GM12873 (cell line): ENCODE results near the gene CD33.

Experiments used
- TF ChIP-seq, protein P1 (sequence below): IDR thresholded peaks from 2 replicates; pipeline ENCODE4 v1.5.1; 2012; ENCODE audit warnings: low read depth, mild to moderate bottlenecking, moderate library complexity, low read length, control low read depth; ENCODE audit not compliant: insufficient read depth; ENCODE audit errors: missing control alignments

The CD33 gene

DNA sequence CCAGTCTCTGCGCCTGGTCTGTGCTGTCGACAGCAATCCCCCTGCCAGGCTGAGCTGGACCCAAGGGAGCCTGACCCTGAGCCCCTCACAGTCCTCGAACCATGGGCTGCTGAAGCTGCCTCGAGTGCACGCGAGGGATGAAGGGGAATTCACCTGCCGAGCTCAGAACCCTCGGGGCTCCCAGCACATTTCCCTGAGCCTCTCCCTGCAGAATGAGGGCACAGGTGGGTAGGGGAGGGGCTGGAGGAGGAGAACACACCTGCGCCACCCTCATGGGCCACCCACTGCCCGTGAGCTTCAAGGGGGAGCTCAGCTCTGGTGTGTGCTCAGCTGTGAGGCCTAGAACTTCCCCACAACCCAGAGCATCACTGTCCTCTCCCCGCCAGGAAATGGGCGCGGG lies 38.6 kb upstream of the CD33 start:
- TF ChIP-seq, protein P1, sequence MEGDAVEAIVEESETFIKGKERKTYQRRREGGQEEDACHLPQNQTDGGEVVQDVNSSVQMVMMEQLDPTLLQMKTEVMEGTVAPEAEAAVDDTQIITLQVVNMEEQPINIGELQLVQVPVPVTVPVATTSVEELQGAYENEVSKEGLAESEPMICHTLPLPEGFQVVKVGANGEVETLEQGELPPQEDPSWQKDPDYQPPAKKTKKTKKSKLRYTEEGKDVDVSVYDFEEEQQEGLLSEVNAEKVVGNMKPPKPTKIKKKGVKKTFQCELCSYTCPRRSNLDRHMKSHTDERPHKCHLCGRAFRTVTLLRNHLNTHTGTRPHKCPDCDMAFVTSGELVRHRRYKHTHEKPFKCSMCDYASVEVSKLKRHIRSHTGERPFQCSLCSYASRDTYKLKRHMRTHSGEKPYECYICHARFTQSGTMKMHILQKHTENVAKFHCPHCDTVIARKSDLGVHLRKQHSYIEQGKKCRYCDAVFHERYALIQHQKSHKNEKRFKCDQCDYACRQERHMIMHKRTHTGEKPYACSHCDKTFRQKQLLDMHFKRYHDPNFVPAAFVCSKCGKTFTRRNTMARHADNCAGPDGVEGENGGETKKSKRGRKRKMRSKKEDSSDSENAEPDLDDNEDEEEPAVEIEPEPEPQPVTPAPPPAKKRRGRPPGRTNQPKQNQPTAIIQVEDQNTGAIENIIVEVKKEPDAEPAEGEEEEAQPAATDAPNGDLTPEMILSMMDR: no peak

DNA sequence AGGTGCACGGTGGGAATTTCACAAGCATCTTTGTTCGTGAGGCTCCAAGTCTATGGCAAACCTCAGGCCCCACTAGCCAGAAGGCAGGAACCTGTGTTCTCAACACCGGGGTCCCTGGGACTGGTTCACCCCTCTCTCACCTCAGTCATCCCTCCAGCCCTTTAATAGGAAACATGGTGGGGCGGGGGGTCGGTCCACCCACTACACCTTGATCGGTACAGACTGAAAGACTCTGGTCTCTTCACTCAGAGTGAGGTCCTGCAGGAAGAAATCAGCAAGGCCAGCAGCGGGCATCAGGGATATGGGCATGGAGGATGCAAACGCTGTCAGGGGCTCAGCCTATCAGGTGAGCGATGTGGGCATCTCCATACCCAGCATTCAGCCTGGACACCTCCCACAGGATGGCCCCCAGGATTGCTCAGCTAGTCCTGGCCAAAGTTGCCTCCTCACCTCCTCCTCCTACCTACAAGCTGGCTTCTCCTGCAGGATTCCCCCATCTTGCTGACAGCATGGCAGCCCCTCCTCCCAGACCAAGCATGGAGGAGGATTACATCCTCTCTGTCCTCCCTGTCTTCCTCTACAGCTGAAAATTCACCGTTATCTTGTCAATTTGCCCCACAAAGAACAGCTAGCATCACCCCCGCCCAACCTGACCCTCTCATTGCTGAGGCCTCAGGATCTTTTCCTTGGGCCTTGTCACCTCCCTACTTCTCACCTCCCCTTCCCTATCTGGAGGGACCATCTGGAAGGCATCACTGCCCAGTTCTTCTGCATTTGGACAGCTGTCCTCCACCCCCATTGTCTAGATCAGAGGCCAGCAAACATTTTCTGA lies 37.3 kb upstream of the CD33 start:
- TF ChIP-seq, protein P1: no peak

DNA sequence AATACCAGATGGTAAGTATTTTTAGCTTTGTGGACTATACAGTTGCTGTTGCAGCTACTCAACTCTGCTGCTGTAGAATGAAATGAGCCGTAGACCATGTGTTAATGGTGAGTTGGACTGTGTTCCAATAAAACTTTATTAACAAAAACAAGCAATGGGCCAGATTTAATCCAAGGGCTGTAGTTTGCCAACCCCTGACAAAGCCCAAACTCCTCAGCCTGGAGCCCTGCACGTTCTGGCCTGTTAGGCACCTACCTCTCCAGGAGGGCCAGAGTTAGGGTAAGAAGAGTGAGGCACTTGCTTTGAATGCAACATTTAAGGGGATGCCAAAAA lies 36.7 kb upstream of the CD33 start:
- TF ChIP-seq, protein P1: no peak

DNA sequence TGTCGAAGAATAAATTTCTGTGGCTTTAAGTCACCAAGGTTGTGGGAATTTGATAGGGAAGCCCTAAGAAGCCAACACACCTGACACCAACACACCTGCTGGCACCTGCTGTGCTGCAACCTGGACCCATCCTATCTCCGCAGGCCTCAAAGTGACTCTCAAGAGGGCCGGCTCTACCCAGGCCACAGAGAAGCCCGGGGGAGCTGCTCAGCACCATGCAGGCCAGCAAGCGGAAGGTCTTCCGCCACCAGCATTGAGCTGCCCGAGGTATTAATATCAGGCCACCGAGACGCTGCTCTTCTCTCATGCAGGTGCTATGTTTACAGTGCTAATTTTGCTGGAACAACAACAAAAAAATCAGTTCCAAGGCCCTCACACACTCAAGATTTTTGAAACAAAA lies 32.2 kb upstream of the CD33 start:
- TF ChIP-seq, protein P1: no peak

DNA sequence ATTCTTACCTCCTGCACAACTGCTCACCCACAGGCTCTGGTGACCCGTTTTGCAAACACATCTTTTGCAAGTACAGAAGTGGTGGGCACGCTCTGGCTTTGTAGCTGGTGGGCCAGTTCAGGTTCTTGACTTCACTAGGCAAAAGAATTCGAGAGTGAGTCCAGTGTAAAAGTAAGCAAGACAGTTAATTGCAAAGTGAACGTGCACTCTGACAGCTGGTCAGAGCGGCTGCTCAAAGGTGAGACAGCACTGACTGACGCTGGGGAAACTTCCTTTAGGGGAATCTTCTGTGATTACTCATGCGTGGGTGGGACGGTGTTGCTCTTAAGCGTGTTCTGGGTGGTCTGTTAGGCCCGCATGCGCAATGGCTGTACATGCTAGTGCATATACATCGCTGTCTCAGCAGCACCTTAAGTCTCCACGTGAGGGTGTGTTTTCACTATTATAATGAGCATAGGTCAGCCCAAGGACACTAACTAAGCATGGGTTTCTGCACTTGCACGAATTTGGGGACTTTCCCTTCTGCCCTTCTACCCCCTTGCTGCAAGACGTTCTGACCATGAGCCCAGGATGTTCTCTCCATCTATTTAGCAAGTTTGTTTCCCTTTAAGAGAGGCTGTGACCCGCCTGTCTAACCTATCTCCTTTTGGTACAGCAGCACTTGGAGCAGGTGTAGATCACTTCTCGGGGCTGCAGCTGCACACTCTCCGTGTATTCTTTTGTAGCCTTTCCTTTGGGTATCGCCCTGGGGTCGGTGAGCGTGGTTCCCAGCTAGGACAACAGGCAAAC lies 30.2 kb upstream of the CD33 start:
- TF ChIP-seq, protein P1: no peak

DNA sequence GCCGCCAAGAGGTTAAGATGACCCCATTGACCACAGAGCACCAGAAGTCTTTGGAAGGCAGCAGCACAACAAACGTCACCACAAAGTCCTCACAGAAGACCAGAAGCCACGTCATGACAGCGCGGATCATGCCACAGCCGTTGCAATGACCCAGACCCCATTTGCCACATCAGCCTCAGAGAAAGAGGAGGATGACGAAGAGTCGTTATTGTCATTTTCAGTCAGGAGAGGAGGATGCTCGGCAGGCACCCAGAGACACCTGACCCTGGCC lies 29.6 kb upstream of the CD33 start:
- TF ChIP-seq, protein P1: no peak

DNA sequence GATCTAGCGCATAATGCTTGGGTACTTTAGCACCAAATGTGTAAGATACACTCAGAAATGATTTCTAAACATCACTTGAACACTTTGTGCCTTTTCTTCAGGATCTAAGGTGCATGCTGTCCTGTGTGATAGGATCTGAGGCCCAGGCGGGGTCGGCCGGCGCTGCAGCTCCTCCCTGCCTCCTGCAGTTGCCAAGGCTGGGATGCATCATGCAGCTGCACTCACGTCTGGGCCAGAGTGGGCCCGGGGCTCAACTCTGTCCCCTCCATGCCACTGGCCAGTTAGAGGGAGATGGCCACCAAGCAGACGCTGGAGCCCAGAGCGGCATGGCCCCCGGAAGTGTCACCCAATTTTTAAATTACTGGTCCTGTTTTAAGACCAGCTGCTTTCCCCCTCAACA lies 29.3 kb upstream of the CD33 start:
- TF ChIP-seq, protein P1: no peak
